ENCODE results near the gene POLR2J2. TPM values are rescaled to one million over a fixed set of nuclear protein-coding genes. Genes with fewer than 3 reads are reported as not detected.
"Not testable (repeated sequence)": the region's sequence is repeated elsewhere in the genome, so short reads cannot be mapped to it uniquely, and the experiment has no call there.

The POLR2J2 gene
- total RNA-seq, 1 experiment from 2014 or later = 4.1 TPM

DNA sequence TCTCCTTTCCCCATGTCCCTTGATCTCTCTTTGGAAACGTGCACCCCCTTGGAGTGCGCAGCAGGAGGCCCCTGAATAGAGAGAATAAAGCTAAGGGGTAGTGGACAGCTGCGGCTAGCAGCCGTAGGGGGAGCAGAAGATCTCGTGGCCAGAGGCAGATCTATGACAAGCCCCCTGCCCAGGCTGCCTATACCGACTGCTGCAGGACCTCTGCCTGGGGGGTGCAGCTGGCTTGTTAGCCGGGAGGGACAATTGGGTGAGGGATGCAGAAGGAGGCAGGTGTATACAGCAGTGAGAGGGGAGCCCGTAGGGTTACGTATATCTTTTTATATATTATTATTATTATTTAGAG, 469 bp upstream of the POLR2J2 start:
- peak; percentile 4 for ATAC-seq
- H3K4me3 ChIP-seq (ENCODE audit: low read length); POLR2A ChIA-PET (ENCODE audit: unreplicated experiment); H3K79me2 ChIP-seq (ENCODE audit: low read length); H3K27ac ChIP-seq (ENCODE audit: low read length); H3K27me3 ChIP-seq (ENCODE audit: low read length); H3K4me2 ChIP-seq (ENCODE audit: low read length); intact Hi-C loops (cut with micrococcal nuclease); H3K9me3 ChIP-seq (ENCODE audit: low read length); H3K9ac ChIP-seq (ENCODE audit: low read length); DNase-seq; H3F3A ChIP-seq (ENCODE audit: low read length, unreplicated experiment); H3K9me2 ChIP-seq (replicated peaks; ENCODE audit: low read length); H4K20me1 ChIP-seq (ENCODE audit: low read length); H2AFZ ChIP-seq (ENCODE audit: low read length); BruUV-seq (replicated peaks); H3K4me1 ChIP-seq (ENCODE audit: insufficient read depth, low read length); H3K36me3 ChIP-seq (ENCODE audit: low read depth, low read length): not testable (repeated sequence)
- CTCF ChIA-PET = interaction anchor here (0.6 kb wide), 2 partner anchors 95 to 192 kb away, joined by 3 to 7 read pairs; no protein-coding TSS in a partner anchor

DNA sequence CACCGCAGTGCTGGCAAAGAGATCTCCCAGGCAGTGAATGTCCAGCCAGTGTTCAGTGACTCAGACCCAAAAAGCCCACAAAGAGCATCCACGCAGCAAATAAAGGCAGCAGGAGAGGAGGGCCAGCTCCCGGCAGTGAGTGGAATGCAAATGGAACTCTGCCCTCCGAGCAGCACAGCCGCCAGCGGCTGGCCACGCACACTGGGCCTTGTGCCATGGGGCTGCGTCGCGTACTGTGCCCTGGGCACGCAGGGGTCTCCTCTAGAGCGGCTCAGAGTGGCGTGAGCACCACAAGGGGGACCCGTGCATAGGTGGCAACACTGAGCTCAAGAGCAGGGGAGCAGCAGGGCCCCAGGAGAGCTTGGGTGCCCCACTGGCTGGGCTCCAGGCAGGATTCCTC, 3.9 kb downstream of the POLR2J2 start:
- CTCF ChIA-PET; H3K27me3 ChIP-seq (ENCODE audit: low read length); H3K9ac ChIP-seq (ENCODE audit: low read length); H3K36me3 ChIP-seq (ENCODE audit: low read depth, low read length); ATAC-seq; POLR2A ChIA-PET (ENCODE audit: unreplicated experiment); H3K9me2 ChIP-seq (replicated peaks; ENCODE audit: low read length); H3K9me3 ChIP-seq (ENCODE audit: low read length); H3K4me1 ChIP-seq (ENCODE audit: insufficient read depth, low read length); DNase-seq; H2AFZ ChIP-seq (ENCODE audit: low read length); H3K27ac ChIP-seq (ENCODE audit: low read length); H3K4me2 ChIP-seq (ENCODE audit: low read length); H3K79me2 ChIP-seq (ENCODE audit: low read length); H4K20me1 ChIP-seq (ENCODE audit: low read length); H3F3A ChIP-seq (ENCODE audit: low read length, unreplicated experiment); H3K4me3 ChIP-seq (ENCODE audit: low read length); intact Hi-C loops (cut with micrococcal nuclease); BruUV-seq (replicated peaks): not testable (repeated sequence)

DNA sequence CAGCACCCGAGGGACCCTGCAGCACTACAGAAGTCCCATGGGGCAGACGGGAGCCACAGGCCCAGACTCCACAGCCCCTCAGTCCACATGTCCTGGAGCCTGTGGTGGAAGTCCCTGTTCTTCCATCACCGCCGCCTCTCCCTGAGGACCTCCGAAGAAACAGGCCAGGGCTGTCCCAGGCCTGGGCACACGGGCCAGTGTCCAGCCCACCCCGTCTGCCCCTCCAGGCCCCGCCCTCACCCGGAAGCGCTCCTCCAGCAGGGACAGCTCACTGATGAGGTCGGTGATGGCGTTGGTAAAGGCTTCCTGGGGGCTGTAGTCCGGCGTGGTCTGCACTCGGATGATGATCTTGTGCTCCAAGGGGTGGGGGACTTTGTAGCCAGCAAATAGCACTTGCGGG, 4.6 kb downstream of the POLR2J2 start:
- H3F3A ChIP-seq (ENCODE audit: low read length, unreplicated experiment); ATAC-seq; H3K4me1 ChIP-seq (ENCODE audit: insufficient read depth, low read length); H3K9me2 ChIP-seq (replicated peaks; ENCODE audit: low read length); H3K9me3 ChIP-seq (ENCODE audit: low read length); DNase-seq; H3K4me2 ChIP-seq (ENCODE audit: low read length); H4K20me1 ChIP-seq (ENCODE audit: low read length); H3K9ac ChIP-seq (ENCODE audit: low read length); CTCF ChIA-PET; H3K27me3 ChIP-seq (ENCODE audit: low read length); BruUV-seq (replicated peaks); intact Hi-C loops (cut with micrococcal nuclease); H3K27ac ChIP-seq (ENCODE audit: low read length); H3K79me2 ChIP-seq (ENCODE audit: low read length); H2AFZ ChIP-seq (ENCODE audit: low read length); H3K4me3 ChIP-seq (ENCODE audit: low read length); H3K36me3 ChIP-seq (ENCODE audit: low read depth, low read length); POLR2A ChIA-PET (ENCODE audit: unreplicated experiment): not testable (repeated sequence)

DNA sequence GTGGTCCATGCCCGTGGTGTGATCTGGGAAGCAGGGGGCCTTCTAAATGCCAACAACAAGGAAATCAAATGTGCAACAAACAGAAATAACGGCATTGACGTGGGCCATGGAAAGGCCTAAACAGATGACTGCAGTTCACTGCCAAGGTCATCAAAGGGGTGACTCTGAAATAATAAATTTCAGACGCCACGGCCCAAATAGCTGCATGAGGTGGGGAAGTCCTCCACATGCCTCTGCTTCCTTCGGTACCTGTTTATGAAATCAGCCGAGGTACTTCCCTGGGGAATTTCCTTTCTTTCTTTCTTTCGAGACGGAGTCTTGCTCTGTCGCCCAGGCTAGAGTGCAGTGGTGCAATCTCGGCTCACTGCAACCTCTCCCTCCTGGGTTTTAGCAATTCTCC, 6.7 kb downstream of the POLR2J2 start:
- H4K20me1 ChIP-seq (ENCODE audit: low read length); H3K27ac ChIP-seq (ENCODE audit: low read length); BruUV-seq (replicated peaks); H3K4me1 ChIP-seq (ENCODE audit: insufficient read depth, low read length); H3K9me3 ChIP-seq (ENCODE audit: low read length); H3K79me2 ChIP-seq (ENCODE audit: low read length); H3K9me2 ChIP-seq (replicated peaks; ENCODE audit: low read length); H3K4me2 ChIP-seq (ENCODE audit: low read length); H2AFZ ChIP-seq (ENCODE audit: low read length); H3K36me3 ChIP-seq (ENCODE audit: low read depth, low read length); ATAC-seq; POLR2A ChIA-PET (ENCODE audit: unreplicated experiment); intact Hi-C loops (cut with micrococcal nuclease); DNase-seq; H3F3A ChIP-seq (ENCODE audit: low read length, unreplicated experiment); CTCF ChIA-PET; H3K9ac ChIP-seq (ENCODE audit: low read length); H3K4me3 ChIP-seq (ENCODE audit: low read length); H3K27me3 ChIP-seq (ENCODE audit: low read length): not testable (repeated sequence)

DNA sequence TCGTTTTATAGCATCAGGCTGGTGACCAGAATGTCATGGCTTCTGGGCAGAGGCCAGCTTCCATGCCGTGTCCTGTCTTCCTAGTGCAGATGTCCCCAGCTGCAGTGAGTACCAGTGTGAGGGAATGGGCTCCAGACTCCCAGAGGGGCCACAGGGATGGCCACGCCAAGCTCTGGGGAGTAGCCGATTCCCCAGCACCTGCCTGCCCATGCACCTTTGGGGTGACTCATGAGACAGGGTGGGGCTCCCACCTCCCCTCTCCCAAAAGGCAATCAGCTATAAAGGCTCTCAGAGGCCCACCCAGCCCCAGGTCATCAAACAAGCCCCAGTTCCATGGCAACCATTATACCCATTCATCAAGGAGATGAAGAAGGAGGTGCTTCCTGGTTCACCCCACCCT, 21.5 kb downstream of the POLR2J2 start, which contains the start of gene SPDYE2B:
Gene SPDYE2B, plus strand, starts transcription at position 396 of the 400 bp plus-strand sequence. CDS start 2,030 bp downstream, outside the sequence.
- ATAC-seq; H2AFZ ChIP-seq (ENCODE audit: low read length); H4K20me1 ChIP-seq (ENCODE audit: low read length); H3K9me3 ChIP-seq (ENCODE audit: low read length); intact Hi-C loops (cut with micrococcal nuclease); CTCF ChIA-PET; H3K4me1 ChIP-seq (ENCODE audit: insufficient read depth, low read length); H3K27me3 ChIP-seq (ENCODE audit: low read length); H3K79me2 ChIP-seq (ENCODE audit: low read length); H3K4me2 ChIP-seq (ENCODE audit: low read length); H3K4me3 ChIP-seq (ENCODE audit: low read length); H3F3A ChIP-seq (ENCODE audit: low read length, unreplicated experiment); BruUV-seq (replicated peaks); H3K9ac ChIP-seq (ENCODE audit: low read length); POLR2A ChIA-PET (ENCODE audit: unreplicated experiment); H3K9me2 ChIP-seq (replicated peaks; ENCODE audit: low read length); DNase-seq; H3K36me3 ChIP-seq (ENCODE audit: low read depth, low read length); H3K27ac ChIP-seq (ENCODE audit: low read length): not testable (repeated sequence)

DNA sequence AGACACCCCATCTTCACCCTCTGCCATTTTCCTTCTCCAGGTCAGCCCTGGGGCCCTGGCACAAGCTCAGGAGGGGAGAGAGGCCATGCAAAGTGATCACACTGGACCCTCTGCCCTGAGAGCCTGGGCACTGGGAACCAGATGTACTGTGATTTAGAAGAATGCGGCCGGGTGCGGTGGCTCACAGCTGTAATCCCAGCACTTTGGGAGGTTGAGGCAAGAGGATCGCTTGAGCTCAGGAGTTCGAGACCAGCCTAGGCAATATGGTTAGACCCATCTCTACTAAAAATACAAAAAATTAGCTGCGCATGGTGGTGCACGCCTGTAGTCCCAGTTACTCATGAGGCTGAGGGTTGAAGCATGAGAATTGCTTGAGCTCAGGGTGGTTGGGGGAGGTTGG, 23.6 kb downstream of the POLR2J2 start:
- H3K4me3 ChIP-seq (ENCODE audit: low read length); intact Hi-C loops (cut with micrococcal nuclease); H3K9ac ChIP-seq (ENCODE audit: low read length); H3K27ac ChIP-seq (ENCODE audit: low read length); H3K27me3 ChIP-seq (ENCODE audit: low read length); BruUV-seq (replicated peaks); H3K79me2 ChIP-seq (ENCODE audit: low read length); H3K4me1 ChIP-seq (ENCODE audit: insufficient read depth, low read length); H3K9me2 ChIP-seq (replicated peaks; ENCODE audit: low read length); DNase-seq; CTCF ChIA-PET; POLR2A ChIA-PET (ENCODE audit: unreplicated experiment); H4K20me1 ChIP-seq (ENCODE audit: low read length); H3K36me3 ChIP-seq (ENCODE audit: low read depth, low read length); H2AFZ ChIP-seq (ENCODE audit: low read length); H3K4me2 ChIP-seq (ENCODE audit: low read length); H3K9me3 ChIP-seq (ENCODE audit: low read length); ATAC-seq; H3F3A ChIP-seq (ENCODE audit: low read length, unreplicated experiment): not testable (repeated sequence)

DNA sequence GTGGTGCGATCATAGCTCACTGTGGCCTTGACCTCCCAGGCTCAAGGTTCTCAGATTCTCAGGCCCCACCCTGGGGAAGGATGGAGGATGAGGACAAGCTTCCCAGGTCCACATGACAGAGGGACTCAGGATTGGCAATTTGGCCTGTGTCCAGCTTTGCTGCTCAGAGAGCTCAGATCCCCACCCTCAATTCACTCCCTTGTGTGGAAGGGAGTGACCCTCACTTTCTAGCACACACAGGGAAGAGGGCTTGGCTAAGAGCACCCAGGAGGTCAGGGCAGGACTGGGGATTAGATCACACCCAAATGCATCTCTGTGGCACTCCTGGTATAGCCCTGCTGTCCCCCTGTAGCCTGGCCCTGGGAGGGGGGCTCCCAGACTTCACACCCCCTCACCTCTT, 28.1 kb downstream of the POLR2J2 start:
- H3K9me2 ChIP-seq (replicated peaks; ENCODE audit: low read length); CTCF ChIA-PET; ATAC-seq; H3K4me2 ChIP-seq (ENCODE audit: low read length); H2AFZ ChIP-seq (ENCODE audit: low read length); H3K36me3 ChIP-seq (ENCODE audit: low read depth, low read length); H3K9ac ChIP-seq (ENCODE audit: low read length); H4K20me1 ChIP-seq (ENCODE audit: low read length); H3K9me3 ChIP-seq (ENCODE audit: low read length); H3F3A ChIP-seq (ENCODE audit: low read length, unreplicated experiment); POLR2A ChIA-PET (ENCODE audit: unreplicated experiment); H3K4me1 ChIP-seq (ENCODE audit: insufficient read depth, low read length); H3K4me3 ChIP-seq (ENCODE audit: low read length); H3K27me3 ChIP-seq (ENCODE audit: low read length); intact Hi-C loops (cut with micrococcal nuclease); DNase-seq; H3K27ac ChIP-seq (ENCODE audit: low read length); H3K79me2 ChIP-seq (ENCODE audit: low read length): not testable (repeated sequence)
- TSS peak; percentile 9 for BruUV-seq (replicated peaks)

All from PC-3 (cell line).